ENCODE data around the gene TTC28.

Gene TTC28

GRCh38 chr22:28051787-28052356 is 627.8 kb downstream of the TTC28 start:
- no peaks in the 10 kb centered on the region for H3K9me3 ChIP-seq (ENCODE audit: control insufficient read depth, insufficient read depth, low read depth, low read length)
- H3K36me3 ChIP-seq (ENCODE audit: control insufficient read depth in 2 of 2, insufficient read depth in 1 of 2, low read length in 2 of 2) = no peaks in the 10 kb centered on the region
- ChIA-PET POLR2A (interaction anchor here (0.6 kb wide), 1 partner anchor 180 kb away, joined by 3 read pairs; no protein-coding TSS in a partner anchor), CTCF (interaction anchor here (0.5 to 8.1 kb wide), 37 partner anchors 11 to 1004 kb away, joined by 3 to 72 read pairs (median 4); no protein-coding TSS in a partner anchor)
- TF ChIP-seq ZNF529 (tag by site-specific recombination; IDR thresholded peaks at IDR 0.05; ENCODE audit: insufficient replicate concordance) = no peak
- TF ChIP-seq TSHZ1 (tag by site-specific recombination; IDR thresholded peaks at IDR 0.05; ENCODE audit: borderline replicate concordance) = no peak
- 0 out of 2 replicates have a peak, but pooled peaks have one; percentile 30 for TF ChIP-seq ZNF660 (tag by site-specific recombination; IDR thresholded peaks at IDR 0.05)
- no peak for TF ChIP-seq ZNF48 (tag by site-specific recombination; IDR thresholded peaks at IDR 0.05)
- no peak for TF ChIP-seq ZNF19 (tag by site-specific recombination; IDR thresholded peaks at IDR 0.05; ENCODE audit: low read depth)
- TF ChIP-seq ZNF350 (tag by site-specific recombination; IDR thresholded peaks at IDR 0.05) = no peak
- TF ChIP-seq ZNF544 (tag by site-specific recombination; IDR thresholded peaks at IDR 0.05) = no peak
- TF ChIP-seq ZNF292 (tag by site-specific recombination; IDR thresholded peaks at IDR 0.05; ENCODE audit: borderline replicate concordance, low read depth) = no peak
- TF ChIP-seq ZNF654 (tag by site-specific recombination; IDR thresholded peaks at IDR 0.05; ENCODE audit: low read depth) = peak; percentile 80
- TF ChIP-seq ZBTB17 (tag by site-specific recombination; IDR thresholded peaks at IDR 0.05) = no peak
- no peak for TF ChIP-seq BCL6B (tag by site-specific recombination; IDR thresholded peaks at IDR 0.05)
- peak; percentile 48; the same call in 1 of the 2 replicates for TF ChIP-seq CTCF (tag by site-specific recombination; IDR thresholded peaks at IDR 0.05)
- TF ChIP-seq IKZF3 (tag by site-specific recombination; IDR thresholded peaks at IDR 0.05) = peak; percentile 82; the same call in 1 of the 2 replicates
- TF ChIP-seq ZBTB21 (tag by site-specific recombination; IDR thresholded peaks at IDR 0.05) = no peak
- no peak for TF ChIP-seq ZNF623 (tag by site-specific recombination; IDR thresholded peaks at IDR 0.05)
- no peak for TF ChIP-seq ZNF280C (tag by site-specific recombination; IDR thresholded peaks at IDR 0.05)
- no peaks in the 10 kb centered on the region for H3K4me1 ChIP-seq (ENCODE audit: control insufficient read depth, insufficient read depth, low read length)
- H3K27ac ChIP-seq (ENCODE audit: extremely low read depth, low read depth, low read length) = no peak overlapping the region
- no peak overlapping the region for H3K4me3 ChIP-seq (ENCODE audit: low read depth, low read length)

All from HEK293 (cell line).